Measurements from ENCODE around the gene CD52.
"Not testable (repeated sequence)": the region's sequence is repeated elsewhere in the genome, so short reads cannot be mapped to it uniquely, and the experiment has no call there.

Gene CD52

DNA sequence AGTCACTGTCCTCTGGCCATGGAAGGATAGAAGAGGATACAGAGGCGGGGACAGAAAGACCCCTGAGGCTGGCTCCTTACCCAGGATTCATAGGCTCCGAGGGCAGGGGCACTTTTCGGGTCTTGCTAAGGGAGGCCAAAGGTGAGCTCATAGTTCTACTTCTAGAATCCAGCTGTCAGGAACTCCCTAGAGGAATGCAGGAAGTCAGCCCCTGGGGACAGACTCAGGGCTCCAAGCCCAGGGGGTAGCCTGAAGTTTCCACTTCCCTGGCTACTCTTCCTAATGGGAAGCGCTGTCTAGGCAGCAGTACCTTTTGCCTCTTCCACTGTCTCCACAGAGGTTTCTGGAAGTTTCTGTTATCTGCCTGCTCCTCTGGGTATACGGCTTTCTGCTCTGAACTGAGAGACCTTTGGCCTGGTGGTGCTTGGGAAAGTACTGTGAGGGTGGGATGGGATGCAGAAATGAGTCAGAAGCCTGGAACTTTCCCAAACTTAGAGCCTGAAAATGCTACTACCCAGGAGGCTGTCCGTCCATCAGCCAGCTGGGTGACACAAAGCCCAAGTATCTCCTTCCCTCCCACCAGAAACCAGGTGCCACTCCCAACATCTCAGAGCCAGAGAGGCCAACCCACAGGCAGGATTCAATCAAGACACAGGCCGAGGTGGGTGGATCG lies 14.9 kb upstream of the CD52 start:
- DNase-seq (ENCODE audit: low spot score) = no peak

DNA sequence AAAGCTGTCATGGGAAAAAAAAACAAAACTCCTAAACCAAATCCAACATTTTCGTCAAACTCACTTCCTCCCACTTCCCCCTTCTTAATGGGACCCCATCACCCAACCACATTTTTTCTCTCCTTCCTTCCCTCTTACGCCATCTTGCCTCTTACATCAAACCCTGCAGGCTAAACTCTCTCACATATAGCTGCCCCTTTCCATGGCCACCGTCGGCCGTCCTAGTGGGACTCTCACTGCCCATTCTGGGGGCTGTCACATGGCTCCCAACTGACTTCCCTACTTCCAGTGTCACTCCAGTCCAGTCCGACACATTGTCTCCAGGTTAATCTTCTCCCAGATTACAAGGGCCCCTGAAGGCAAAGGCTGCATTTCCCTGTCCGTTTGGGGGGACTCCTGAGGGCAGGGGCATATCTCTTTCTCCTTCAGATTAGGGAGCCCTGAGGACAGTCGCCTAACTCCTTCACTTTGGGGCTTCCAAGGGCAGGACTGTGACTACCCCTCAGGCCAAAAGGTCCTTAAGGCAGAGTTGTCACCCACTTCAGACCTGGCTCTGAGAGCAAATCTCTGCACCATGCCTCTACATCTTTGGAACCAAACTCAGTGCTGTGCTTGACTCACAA lies 12.0 kb upstream of the CD52 start:
- no peak for DNase-seq (ENCODE audit: low spot score)

DNA sequence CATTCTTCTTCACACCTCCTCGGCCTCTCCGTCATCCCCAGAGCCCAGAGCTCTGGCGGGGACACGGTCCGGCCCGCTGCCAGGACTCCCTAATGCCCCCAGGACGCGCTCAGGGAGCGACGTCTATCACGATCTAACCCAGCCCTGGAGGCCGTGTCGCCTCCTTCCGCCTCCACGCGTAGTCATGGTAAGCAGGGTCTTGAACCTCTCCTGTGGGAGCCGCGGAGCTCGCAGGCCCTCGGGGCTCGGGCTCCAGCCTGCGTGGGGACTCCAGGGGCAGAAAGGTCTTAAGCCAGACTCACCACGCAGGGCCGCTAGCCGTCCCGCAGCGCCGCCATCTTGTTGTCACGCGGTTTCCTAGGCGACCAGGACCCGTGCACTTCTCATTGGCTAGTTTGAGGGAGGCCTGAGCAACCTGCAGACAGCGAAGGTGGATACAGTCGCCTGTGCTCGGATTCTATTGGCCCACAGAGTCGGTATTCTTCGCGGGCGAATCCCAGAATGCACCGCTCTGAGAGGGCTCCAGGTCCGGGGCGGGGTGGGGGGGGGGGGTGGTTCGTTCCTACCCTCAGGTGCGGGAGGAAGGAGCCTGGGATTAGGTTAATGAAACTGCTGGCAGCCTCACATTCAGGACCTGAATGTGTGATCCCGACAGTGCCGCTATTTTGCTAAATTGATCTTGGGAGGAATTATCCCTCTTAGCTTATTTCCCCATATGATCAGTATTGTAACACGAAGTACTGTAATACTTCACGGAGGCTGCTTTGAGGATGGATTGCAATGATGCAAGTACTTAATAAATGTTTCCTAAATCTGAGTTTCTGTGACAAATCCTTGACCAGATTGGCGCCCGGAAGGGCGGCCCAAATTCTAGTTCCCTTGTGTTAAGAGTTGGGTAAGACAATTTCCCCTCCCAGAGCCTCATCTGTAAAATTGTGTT lies 11.2 kb upstream of the CD52 start, which contains the start of gene UBXN11:
Gene UBXN11 (minus strand): TSS at position 347 of the 940 bp plus-strand sequence. CDS start 3,753 bp downstream, outside the sequence.
- peak; percentile 95 for DNase-seq (ENCODE audit: low spot score)

DNA sequence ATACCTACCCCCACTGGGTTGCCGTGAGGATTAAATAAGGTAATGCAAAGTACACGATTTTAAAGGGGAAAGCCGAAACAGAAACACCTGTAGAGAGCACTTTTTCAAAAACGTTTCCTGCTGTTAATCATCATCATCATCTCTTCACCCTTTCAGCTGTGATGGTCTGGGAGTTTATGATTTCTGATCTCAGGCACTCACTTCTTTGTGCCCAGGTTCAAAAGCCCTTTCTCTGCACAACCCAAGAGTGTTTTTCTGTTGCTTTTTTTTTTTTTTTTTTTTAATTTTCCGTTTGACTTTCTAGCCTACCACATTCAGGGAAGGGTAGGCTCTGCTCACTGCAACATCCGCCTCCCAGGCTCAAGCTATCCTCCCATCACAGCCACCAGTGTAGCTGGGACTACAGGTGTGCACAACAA lies 10.4 kb upstream of the CD52 start:
- no peak for DNase-seq (ENCODE audit: low spot score)

DNA sequence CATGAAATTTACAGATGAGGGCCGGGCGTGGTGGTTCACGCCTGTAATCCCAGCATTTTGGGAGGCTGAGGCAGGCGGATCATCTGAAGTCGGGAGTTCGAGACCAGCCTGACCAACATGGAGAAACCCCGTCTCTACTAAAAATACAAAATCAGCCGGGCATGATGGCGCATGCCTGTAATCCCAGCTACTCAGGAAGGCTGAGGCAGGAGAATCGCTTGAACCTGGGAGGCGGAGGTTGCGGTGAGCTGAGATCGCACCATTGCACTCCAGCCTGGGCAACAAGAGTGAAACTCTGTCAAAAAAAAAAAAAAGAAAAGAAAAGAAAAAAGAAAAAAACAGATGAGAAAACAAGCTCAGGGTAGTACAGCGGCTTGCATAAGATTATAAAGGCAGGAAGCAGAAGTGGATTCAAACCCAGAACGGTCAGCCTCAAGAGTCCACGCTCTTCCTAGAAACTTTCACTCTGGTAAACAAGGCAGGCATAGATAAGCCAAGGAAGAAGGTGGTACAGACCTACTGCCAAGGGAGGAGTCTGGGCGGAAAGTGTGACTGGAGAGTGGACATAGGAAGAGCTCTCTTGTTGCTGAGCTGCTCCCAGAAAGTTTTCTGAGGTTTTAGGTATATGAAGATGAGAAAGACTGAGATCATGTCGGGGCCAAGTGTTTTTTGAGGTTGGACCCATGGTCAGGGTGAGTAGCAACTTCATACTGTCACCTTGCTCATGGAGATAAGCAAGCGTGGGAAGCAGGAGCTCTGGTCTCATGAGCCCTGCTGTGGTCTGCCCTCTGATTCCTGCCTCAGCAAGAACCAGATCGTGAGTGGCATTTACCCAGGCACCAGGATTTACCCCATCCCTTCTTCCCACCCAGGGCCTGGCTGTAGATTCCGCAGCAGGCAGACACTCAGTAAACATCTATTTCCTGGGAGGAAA lies 9.5 kb upstream of the CD52 start:
- DNase-seq (ENCODE audit: low spot score) = not testable (repeated sequence)

DNA sequence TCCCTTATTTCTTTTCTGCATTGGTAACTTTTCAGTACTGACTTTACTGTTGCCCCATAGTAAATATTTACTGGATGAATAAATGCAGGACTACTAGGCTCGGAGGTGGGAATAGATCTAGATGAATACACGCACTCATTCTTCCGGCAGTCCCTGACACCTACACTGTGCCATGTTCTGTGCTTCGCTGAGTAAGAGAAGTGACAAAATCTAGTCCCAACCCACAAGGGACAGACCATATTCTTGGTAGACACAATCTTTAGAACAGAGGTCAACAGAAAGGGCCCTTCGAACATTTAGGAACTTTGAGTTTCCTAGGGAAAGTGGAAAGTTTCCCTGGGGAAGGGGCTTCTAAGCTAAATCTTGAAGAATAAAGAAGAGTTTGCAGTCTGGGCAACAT lies 3.3 kb upstream of the CD52 start:
- DNase-seq (ENCODE audit: low spot score) = no peak

DNA sequence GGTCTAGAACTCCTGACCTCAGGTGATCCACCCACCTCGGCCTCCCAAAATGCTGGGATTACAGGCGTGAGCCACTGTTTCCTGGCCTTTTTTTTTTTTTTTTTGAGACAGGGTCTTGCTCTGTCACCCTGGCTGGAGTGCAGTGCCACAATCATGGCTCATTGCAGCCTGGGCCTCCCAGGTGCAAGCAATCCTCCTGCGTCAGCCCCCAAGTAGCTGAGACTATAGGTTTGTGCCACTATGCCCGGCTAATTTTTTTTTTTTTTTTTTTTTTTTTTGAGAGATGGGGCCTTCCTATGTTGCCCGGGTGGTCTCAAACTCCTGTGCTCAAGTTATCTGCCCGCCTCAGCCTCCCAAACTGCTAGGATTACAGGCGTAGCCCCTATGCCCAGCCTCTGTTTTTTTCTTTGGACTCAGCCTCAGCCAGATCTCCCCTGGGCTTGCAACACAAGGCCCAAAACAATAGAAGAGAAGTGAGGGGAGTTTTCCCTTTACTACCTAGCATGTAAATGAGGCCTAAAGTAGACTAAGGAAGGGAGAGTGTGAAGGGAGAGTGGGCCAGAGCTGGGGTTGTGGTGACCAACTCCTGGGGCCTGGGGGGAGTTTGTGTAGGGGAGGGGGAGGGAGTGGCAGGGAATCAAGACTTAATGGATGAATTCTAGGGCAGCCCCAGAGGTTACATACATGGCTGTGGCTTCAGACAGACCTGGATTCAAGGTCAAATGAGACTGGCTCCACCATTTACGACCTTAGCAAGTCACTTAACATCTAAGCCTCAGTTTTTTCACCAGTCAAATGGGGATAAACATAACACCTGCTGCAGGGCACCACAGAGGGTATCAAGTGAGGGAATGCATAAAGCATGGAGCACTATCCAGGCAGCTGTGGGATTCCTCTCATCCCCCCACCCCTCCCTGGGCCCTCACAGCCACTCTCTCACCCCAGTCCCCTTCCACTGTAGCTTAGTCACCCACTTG lies 1.6 kb upstream of the CD52 start:
- DNase-seq (ENCODE audit: low spot score) = no peak

DNA sequence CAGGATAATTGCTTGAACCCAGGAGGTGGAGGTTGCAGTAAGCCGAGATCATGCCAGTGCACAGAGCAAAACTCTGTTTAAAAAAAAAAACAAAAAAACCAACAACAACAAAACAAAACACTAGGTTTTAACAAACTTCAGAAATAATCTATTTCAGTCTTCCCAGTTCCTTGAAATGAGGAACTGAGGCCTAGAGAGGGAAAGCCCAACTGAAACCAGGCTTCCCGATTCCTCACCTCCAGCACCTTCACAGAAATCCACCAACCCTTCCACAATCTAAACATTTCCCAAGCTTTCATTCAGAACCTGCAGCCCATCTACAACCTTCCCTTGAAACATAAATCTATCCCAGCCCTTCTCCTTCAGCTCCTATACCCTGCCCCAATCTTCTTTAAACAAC lies 612 bp upstream of the CD52 start:
- no peak for DNase-seq (ENCODE audit: low spot score)

DNA sequence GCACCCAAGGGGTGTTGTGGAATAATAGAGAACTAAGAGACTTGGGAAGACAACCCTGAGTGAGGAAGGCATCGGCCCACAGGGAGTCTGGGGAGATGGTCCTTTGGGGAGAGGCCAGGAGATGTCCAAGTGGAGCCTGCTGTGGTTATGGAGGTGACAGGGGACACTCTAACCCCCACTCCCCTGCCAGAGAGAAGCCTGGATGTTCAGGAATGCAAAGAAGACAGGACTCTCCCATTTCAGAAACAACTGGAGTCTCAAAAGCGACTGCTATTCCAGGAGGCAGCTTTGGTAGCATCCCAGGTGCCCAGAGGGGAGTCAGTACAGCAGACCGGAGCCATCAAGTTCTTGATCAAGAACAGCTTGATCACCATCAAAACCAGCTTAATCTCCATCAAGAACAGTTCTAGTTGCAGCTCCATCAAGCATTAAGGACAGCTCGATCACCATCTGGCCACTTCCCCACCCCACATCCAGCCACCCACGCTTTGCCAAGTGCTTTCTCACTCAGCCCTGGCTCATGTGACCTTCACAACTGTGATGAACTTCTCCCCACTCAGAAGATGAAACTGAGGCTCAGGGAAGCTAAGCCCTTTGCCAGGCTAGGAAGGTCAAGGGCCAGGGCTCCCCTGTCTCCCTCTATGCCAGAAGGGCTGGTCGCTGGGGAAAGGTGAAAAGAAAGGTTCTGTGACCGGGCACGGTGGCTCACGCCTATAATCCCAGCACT lies 743 bp downstream of the CD52 start:
- DNase-seq (ENCODE audit: low spot score) = no peak

DNA sequence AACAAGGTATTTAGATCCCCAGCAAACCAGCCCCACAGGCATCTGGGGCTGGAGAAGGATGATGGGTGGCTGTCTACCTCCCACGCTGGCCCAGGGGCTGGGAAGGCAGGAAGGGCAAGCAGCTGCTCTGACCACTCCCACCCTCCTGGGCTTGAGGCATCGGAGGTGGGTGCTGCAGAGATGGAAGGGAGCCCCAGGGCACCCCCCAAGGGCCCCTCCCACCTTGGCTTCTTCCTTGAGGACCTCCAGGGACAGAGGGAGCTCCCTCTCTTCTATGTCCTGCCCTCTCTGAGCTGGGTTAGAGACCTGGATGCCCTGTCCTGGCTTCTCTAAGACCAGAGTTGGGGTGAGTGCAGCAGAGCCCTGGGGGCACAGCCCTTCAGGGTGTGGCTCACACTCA lies 3.1 kb downstream of the CD52 start:
- DNase-seq (ENCODE audit: low spot score) = no peak

DNA sequence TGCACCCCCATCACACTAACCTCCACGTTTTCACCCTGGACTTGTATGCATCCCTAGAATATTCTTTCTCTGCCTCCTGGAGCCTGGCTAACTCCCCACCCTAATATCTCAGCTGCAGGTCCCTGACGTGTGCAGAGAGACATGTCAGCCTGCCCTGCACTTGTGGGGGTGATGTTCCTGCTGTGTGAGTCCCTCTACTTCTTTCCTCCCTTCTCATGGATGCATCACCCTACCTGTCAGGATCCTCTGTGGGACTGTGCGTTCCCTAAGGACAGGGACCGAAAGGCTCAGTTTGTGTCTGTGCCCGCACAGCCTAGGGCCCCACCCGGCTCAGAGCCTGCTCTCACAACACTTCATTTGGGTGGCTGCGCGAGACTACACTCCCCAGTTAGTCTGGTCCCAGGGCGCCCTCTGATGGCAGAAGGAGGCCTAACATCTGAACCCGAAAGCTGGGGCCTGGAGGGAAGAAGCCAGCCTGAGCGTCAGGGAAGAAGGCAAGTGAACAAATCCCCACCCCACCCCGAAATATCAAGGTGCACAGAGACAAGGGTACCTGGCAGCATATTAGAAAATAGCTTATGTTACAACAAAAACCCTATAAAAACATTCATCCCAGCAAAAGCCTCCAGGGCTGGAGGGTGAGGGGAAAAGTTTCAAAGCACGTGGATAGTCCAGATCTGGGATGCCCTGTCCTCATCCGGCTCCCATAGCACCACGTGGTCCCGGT lies 3.7 kb downstream of the CD52 start:
- peak; percentile 88 for DNase-seq (ENCODE audit: low spot score)

DNA sequence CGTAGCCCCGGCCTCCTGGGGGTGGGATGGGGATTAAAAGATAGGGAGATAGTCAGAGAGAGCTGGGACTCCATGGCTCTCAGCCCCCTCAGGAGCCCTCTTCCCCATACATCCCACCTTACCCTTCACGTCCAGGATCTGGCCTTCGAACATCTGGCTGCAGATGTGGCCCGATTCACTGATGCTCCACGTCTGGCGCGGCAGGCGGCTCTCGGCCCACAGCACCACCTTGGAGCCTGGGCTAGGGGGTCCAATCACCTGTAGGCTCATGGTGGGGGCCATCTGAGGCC lies 4.2 kb downstream of the CD52 start:
- DNase-seq (ENCODE audit: low spot score) = no peak

DNA sequence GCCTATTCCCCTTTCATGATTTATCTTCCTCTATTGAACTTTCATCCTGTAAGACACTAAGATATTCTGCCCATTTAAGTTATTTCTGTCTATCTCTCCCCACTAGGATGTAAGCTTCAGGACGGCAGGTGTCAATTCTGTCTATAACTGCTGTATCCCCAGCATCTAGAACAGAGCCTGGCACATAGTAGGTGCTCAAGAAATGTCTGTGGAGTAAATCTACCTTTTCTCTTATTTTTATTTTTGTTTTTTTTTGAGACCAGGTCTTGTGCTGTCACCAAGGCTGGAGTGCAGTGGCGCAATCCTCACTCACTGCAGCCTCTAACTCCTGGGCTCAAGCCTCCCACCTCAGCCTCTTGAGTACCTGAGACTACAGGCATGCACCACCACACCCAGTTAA lies 5.6 kb downstream of the CD52 start:
- no peak for DNase-seq (ENCODE audit: low spot score)

DNA sequence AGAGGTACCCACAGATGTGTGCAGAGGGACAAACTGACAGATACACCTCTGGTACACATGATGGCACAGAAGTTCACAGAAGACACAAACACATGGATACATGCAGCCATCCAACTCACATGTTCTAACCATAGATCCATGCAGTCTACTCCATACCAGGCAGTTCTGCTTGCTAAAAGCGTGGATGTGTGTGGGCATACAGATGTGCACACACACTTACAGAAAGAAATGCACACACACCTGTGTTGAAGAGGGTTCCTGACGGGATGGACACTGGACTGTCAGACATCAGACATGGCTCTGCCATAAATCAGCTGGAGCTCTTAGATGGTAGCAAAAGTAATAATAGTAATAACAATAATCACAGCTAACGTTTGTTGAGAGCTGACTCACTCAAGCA lies 6.8 kb downstream of the CD52 start:
- no peak for DNase-seq (ENCODE audit: low spot score)

DNA sequence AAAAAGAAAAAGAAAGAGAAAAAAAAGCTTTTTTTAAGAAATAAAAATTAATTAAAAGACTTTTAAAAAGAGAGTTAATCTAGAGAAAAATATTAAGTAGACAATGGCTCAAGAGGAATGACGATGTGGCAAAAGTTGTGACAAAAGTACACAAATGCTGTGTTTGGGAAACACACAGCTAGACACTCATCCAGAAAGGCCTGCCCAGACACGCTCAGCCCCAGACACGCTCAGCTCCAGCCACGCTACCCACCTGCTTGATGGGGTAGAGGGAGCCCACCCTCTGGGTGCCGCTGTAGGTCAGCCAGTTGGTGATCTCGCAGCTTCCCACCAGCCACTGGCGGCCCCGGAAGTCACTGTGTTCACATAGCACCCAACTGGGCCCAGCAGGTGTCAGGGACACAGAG lies 10.2 kb downstream of the CD52 start:
- no peak for DNase-seq (ENCODE audit: low spot score)

DNA sequence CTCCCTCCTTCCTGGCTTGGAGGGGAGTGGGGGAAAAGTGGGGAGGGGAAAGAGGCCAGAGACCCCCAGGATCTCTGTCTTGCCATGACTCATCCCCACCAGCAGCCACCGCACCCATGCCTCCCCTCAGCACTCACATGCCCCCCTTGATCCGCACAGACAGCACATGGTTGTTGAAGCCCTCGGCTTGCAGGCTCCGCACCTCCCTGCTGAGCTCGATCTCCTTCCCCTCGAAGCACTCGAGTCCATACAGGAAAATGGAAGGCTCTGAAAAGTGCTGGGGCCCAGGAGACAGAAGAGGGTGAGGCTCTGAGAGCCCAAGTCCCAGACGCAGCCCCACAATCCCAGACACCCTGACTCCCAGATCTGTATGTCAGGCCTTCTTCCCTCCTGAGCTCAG lies 10.8 kb downstream of the CD52 start:
- DNase-seq (ENCODE audit: low spot score) = no peak

DNA sequence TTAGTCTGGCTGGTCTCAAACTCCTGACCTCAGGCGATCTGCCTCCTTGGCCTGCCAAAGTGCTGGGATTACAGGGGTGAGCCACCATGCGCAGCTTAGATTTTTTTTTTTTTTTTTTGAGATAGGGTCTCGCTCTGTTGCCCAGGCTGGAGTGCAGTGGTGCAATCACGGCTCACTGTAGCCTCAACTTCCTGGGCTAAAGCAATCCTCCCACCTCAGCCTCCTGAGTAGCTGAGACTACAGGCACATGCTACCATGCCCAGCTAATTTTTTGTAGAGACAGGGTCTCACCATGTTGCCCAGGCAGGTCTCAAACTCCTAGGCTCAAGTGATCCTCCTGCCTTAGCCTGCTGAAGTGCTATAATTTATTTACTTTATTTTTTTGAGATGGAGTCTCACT lies 11.6 kb downstream of the CD52 start:
- DNase-seq (ENCODE audit: low spot score) = not testable (repeated sequence)

DNA sequence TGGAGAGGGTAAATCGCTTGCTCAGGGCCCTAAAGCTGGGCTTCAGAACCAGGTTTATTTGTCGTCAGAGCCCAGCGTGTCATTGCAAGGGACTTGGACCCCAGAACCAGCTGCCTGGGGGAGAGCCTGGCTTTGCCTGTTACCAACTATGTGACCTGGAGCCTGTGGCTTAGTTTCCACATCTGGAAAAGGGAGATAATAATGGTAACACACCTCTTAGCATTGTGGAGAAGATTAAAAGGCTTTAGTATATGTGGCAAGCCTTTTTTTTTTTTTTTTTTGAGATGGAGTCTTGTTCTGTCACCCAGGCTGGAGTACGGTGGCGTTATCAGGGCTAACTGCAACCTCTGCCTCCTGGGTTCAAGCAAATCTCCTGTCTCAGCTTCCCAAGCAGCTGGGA lies 12.5 kb downstream of the CD52 start:
- no peak for DNase-seq (ENCODE audit: low spot score)

DNA sequence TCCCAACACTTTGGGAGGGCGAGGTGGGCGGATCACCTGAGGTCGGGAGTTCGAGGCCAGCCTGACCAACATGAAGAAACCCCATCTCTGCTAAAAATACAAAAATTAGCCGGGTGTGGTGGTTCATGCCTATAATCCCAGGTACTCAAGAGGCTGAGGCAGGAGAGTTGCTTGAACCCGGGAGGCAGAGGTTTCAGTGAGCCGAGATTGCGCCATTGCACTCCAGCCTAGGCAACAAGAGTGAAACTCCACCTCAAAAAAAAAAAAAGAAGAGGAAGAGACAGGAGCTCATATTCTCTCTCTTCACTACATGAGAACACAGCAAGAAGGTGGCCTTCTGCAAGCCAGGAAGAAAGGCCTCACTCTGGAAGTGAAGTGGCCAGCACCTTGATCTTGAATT lies 15.6 kb downstream of the CD52 start:
- DNase-seq (ENCODE audit: low spot score) = not testable (repeated sequence)

Data from D341Med (cell line).